ENCODE results near the gene CD44. TPM values are rescaled to one million over a fixed set of nuclear protein-coding genes. Genes with fewer than 3 reads are reported as not detected.
"Not testable (repeated sequence)": the region's sequence is repeated elsewhere in the genome, so short reads cannot be mapped to it uniquely, and the experiment has no call there.

The CD44 gene
- total RNA-seq (2014; rRNA removed; shearing (Covaris generic)) = 9.4 and 11.4 TPM in 2 replicates

- Histone ChIP-seq H3K4me3 (ENCODE audit: insufficient read depth, low read depth, low read length) (peak within 1 kb of the TSS; percentile 62), H3K27me3 (ENCODE audit: control insufficient read depth, insufficient read depth, low read length) (peaks cover 31% of the 10 kb centered on the region), H3K36me3 (replicated peaks; ENCODE audit: control insufficient read depth, insufficient read depth, low read length) (no peaks in the 10 kb centered on the region)
- DNase-seq = peak; percentile 78
These were observed at the start of gene CD44 for GRCh38 chr11:35138943-35139721. Gene CD44 (plus strand): TSS chr11:35139171. CDS start chr11:35139304, 133 bp downstream.

GRCh38 chr11:35089666-35090065 lies 49.3 kb upstream of the CD44 start:
- no peaks in the 10 kb centered on the region for H3K36me3 ChIP-seq (replicated peaks; ENCODE audit: control insufficient read depth, insufficient read depth, low read length)
- no peak for DNase-seq
- no peak overlapping the region for H3K4me3 ChIP-seq (ENCODE audit: insufficient read depth, low read depth, low read length)
- H3K27me3 ChIP-seq (ENCODE audit: control insufficient read depth, insufficient read depth, low read length) = no peaks in the 10 kb centered on the region

- DNase-seq = no peak
- H3K27me3 ChIP-seq (ENCODE audit: control insufficient read depth, insufficient read depth, low read length) = no peaks in the 10 kb centered on the region
- H3K36me3 ChIP-seq (replicated peaks; ENCODE audit: control insufficient read depth, insufficient read depth, low read length) = no peaks in the 10 kb centered on the region
- no peak overlapping the region for H3K4me3 ChIP-seq (ENCODE audit: insufficient read depth, low read depth, low read length)
These were observed 48.8 kb upstream of the CD44 start for GRCh38 chr11:35090125-35090524.

GRCh38 chr11:35090991-35091390 lies 48.0 kb upstream of the CD44 start:
- H3K4me3 ChIP-seq (ENCODE audit: insufficient read depth, low read depth, low read length); H3K36me3 ChIP-seq (replicated peaks; ENCODE audit: control insufficient read depth, insufficient read depth, low read length); H3K27me3 ChIP-seq (ENCODE audit: control insufficient read depth, insufficient read depth, low read length); DNase-seq: not testable (repeated sequence)

- Histone ChIP-seq H3K36me3 (replicated peaks; ENCODE audit: control insufficient read depth, insufficient read depth, low read length) (no peaks in the 10 kb centered on the region), H3K27me3 (ENCODE audit: control insufficient read depth, insufficient read depth, low read length) (no peaks in the 10 kb centered on the region), H3K4me3 (ENCODE audit: insufficient read depth, low read depth, low read length) (no peak overlapping the region)
- no peak for DNase-seq
These were observed 42.2 kb upstream of the CD44 start for GRCh38 chr11:35096723-35097122.

GRCh38 chr11:35097814-35098455 lies 41.0 kb upstream of the CD44 start:
- no peak for DNase-seq
- no peaks in the 10 kb centered on the region for H3K27me3 ChIP-seq (ENCODE audit: control insufficient read depth, insufficient read depth, low read length)
- no peaks in the 10 kb centered on the region for H3K36me3 ChIP-seq (replicated peaks; ENCODE audit: control insufficient read depth, insufficient read depth, low read length)
- H3K4me3 ChIP-seq (ENCODE audit: insufficient read depth, low read depth, low read length) = no peak overlapping the region

GRCh38 chr11:35098855-35099254 lies 40.1 kb upstream of the CD44 start:
- no peaks in the 10 kb centered on the region for H3K36me3 ChIP-seq (replicated peaks; ENCODE audit: control insufficient read depth, insufficient read depth, low read length)
- no peaks in the 10 kb centered on the region for H3K27me3 ChIP-seq (ENCODE audit: control insufficient read depth, insufficient read depth, low read length)
- H3K4me3 ChIP-seq (ENCODE audit: insufficient read depth, low read depth, low read length) = no peak overlapping the region
- DNase-seq = no peak

- H3K36me3 ChIP-seq (replicated peaks; ENCODE audit: control insufficient read depth, insufficient read depth, low read length) = no peaks in the 10 kb centered on the region
- no peak overlapping the region for H3K4me3 ChIP-seq (ENCODE audit: insufficient read depth, low read depth, low read length)
- H3K27me3 ChIP-seq (ENCODE audit: control insufficient read depth, insufficient read depth, low read length) = no peaks in the 10 kb centered on the region
- no peak for DNase-seq
These were observed 39.5 kb upstream of the CD44 start for GRCh38 chr11:35099278-35100012.

- DNase-seq = no peak
- no peaks in the 10 kb centered on the region for H3K27me3 ChIP-seq (ENCODE audit: control insufficient read depth, insufficient read depth, low read length)
- no peaks in the 10 kb centered on the region for H3K36me3 ChIP-seq (replicated peaks; ENCODE audit: control insufficient read depth, insufficient read depth, low read length)
- no peak overlapping the region for H3K4me3 ChIP-seq (ENCODE audit: insufficient read depth, low read depth, low read length)
These were observed 39.0 kb upstream of the CD44 start for GRCh38 chr11:35100013-35100383.

- no peak for DNase-seq
- Histone ChIP-seq H3K27me3 (ENCODE audit: control insufficient read depth, insufficient read depth, low read length) (no peaks in the 10 kb centered on the region), H3K4me3 (ENCODE audit: insufficient read depth, low read depth, low read length) (no peak overlapping the region), H3K36me3 (replicated peaks; ENCODE audit: control insufficient read depth, insufficient read depth, low read length) (no peaks in the 10 kb centered on the region)
These were observed 37.7 kb upstream of the CD44 start for GRCh38 chr11:35101223-35101622.

- DNase-seq = no peak
- no peaks in the 10 kb centered on the region for H3K36me3 ChIP-seq (replicated peaks; ENCODE audit: control insufficient read depth, insufficient read depth, low read length)
- H3K27me3 ChIP-seq (ENCODE audit: control insufficient read depth, insufficient read depth, low read length) = no peaks in the 10 kb centered on the region
- no peak overlapping the region for H3K4me3 ChIP-seq (ENCODE audit: insufficient read depth, low read depth, low read length)
These were observed 36.7 kb upstream of the CD44 start for GRCh38 chr11:35102267-35102666.

- no peaks in the 10 kb centered on the region for H3K36me3 ChIP-seq (replicated peaks; ENCODE audit: control insufficient read depth, insufficient read depth, low read length)
- no peak for DNase-seq
- no peak overlapping the region for H3K4me3 ChIP-seq (ENCODE audit: insufficient read depth, low read depth, low read length)
- no peaks in the 10 kb centered on the region for H3K27me3 ChIP-seq (ENCODE audit: control insufficient read depth, insufficient read depth, low read length)
These were observed 35.4 kb upstream of the CD44 start for GRCh38 chr11:35103366-35104208.

- no peak for DNase-seq
- Histone ChIP-seq H3K27me3 (ENCODE audit: control insufficient read depth, insufficient read depth, low read length) (no peaks in the 10 kb centered on the region), H3K36me3 (replicated peaks; ENCODE audit: control insufficient read depth, insufficient read depth, low read length) (no peaks in the 10 kb centered on the region), H3K4me3 (ENCODE audit: insufficient read depth, low read depth, low read length) (no peak overlapping the region)
These were observed 34.3 kb upstream of the CD44 start for GRCh38 chr11:35104655-35105054.

- H3K27me3 ChIP-seq (ENCODE audit: control insufficient read depth, insufficient read depth, low read length) = no peaks in the 10 kb centered on the region
- H3K36me3 ChIP-seq (replicated peaks; ENCODE audit: control insufficient read depth, insufficient read depth, low read length) = no peaks in the 10 kb centered on the region
- H3K4me3 ChIP-seq (ENCODE audit: insufficient read depth, low read depth, low read length) = no peak overlapping the region
- DNase-seq = no peak
These were observed 33.5 kb upstream of the CD44 start for GRCh38 chr11:35105319-35106079.

Data from H7 (cell line).